Aorta (tissue), 5 donors: ENCODE results near the gene KIF7. TPM values are rescaled to one million over a fixed set of nuclear protein-coding genes. Genes with fewer than 3 reads are reported as not detected.

Experiments
- ATAC-seq: fragments of 200-7000 bp; cut with Tn5 transposase; one replicate; pipeline ENCODE4 v1.9.1; 2022; ENCODE audit warnings: moderate library complexity; ENCODE audit not compliant: low FRiP score
- DNase-seq, 2 donors: peaks; one replicate each; pipeline ENCODE4 v3.0.0-alpha.2; 2020
- H3K27ac ChIP-seq, 2 donors: one replicate each; pipeline ENCODE4 v1.5.1; 2013; ENCODE audit warnings: low read length in 2 of 2, mild to moderate bottlenecking in 2 of 2, moderate library complexity in 2 of 2, control low read depth in 1 of 2, inconsistent platforms in 1 of 2, low read depth in 1 of 2
- H3K27me3 ChIP-seq, 2 donors: one replicate each; pipeline ENCODE4 v1.6.1; 2013; ENCODE audit warnings: control low read depth in 1 of 2, low read length in 1 of 2, mild to moderate bottlenecking in 1 of 2, moderate library complexity in 1 of 2; ENCODE audit not compliant: insufficient read depth in 2 of 2, control insufficient read depth in 1 of 2
- H3K36me3 ChIP-seq, 2 donors: one replicate each; pipeline ENCODE4 v1.6.1; 2013; ENCODE audit warnings: control low read depth in 1 of 2, low read length in 1 of 2, mild to moderate bottlenecking in 1 of 2; ENCODE audit not compliant: insufficient read depth in 2 of 2, control insufficient read depth in 1 of 2
- H3K4me1 ChIP-seq, 2 donors: one replicate each; pipeline ENCODE4 v1.6.1; 2013; ENCODE audit warnings: low read length in 2 of 2, control low read depth in 1 of 2, mild to moderate bottlenecking in 1 of 2, moderate library complexity in 1 of 2; ENCODE audit not compliant: insufficient read depth in 2 of 2, control insufficient read depth in 1 of 2
- H3K4me3 ChIP-seq, 2 donors: one replicate each; pipeline ENCODE4 v1.5.1; 2013; ENCODE audit warnings: low read length in 2 of 2, control low read depth in 1 of 2, mild to moderate bottlenecking in 1 of 2
- H3K9me3 ChIP-seq: one replicate; pipeline ENCODE4 v1.6.1; 2013; ENCODE audit warnings: mild to moderate bottlenecking, low read length; ENCODE audit not compliant: control insufficient read depth
- WGBS, 2 donors: extraction: QIAGEN DNeasy Blood & Tissue Kit; methylation state at CpG; one replicate each; pipeline ENCODE4 v1.1.7; 2013; 5-methylcytosine and 5-hydroxymethylcytosine counted together
- intact Hi-C, 2 donors: fragments of 100-400 bp; cut with DNase I; formaldehyde crosslinking; loops; one replicate each; pipeline versions ENCODE4 v1.14.2 to v1.15.0; 2022
- polyA plus RNA-seq, 2 donors: library from polyadenylated mRNA; stranded (reverse); fragments of 200-250 nt; gene quantifications; one replicate each; pipeline ENCODE4 v1.2.3, GENCODE V29; 2013
- total RNA-seq, 2 donors: library from RNA; stranded (reverse); fragmentation: NEBNext Ultra II Directional; extraction: Animal tissue kit (Norgen Biotek cat#: 25700); gene quantifications; one replicate each; pipeline ENCODE4 v1.2.1, GENCODE V29; 2021
- donor health status: healthy with polysubstance abuse.
- donor health status: Bipolar disorder and iron deficiency.
- donor health status: DM: no; HTN: no; CAD: no.
- donor health status: DM: no; HTN: no; CAD: no.
- donor health status: DM: yes; HTN: yes; CAD: no.

The KIF7 gene
- total and polyA plus RNA-seq, 4 donors, result 3.1 to 17.5 (median 16.3) TPM

- intact Hi-C loops, result no loop called here
- Histone ChIP-seq H3K4me3 (no peak overlapping the region), H3K4me1 (no peaks in the 10 kb centered on the region), H3K27ac (no peak overlapping the region), H3K27me3 (no peaks in the 10 kb centered on the region), H3K36me3 (peaks cover 3 to 16% of the 10 kb centered on the region in 2 donors), H3K9me3 (no peaks in the 10 kb centered on the region)
- ATAC-seq, result no peak
- DNase-seq, result no peak
- WGBS, 2 donors, result 96 to 97% methylated on average over 18 of the region's 18 CpGs
These were observed 22.5 kb downstream of the KIF7 start for GRCh38 chr15:89632563-89633430.

DNA sequence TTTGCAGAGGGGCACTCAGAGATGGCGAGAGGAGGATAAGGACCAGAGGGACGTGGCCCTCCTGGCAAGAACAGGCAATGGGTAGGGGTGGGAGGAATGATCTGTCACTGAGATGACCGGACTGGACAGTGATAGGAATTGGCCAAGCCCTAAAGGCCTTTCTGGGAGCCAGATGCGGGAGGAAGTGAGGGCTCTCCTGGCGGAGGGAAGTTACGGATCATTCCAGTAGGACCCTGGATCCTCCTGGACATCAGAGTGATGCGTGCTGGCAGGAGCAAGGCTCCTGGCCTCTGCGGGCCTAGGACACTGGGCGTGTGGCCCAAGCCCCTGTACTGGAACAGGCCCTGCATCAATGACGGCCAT lies 23.4 kb downstream of the KIF7 start:
- 85 to 89% methylated on average over 10 of the region's 10 CpGs for WGBS, 2 donors
- no peak for DNase-seq
- Histone ChIP-seq H3K27ac (no peak overlapping the region), H3K4me3 (no peak overlapping the region), H3K9me3 (no peaks in the 10 kb centered on the region), H3K4me1 (no peaks in the 10 kb centered on the region), H3K27me3 (no peaks in the 10 kb centered on the region), H3K36me3 (peaks cover 3 to 16% of the 10 kb centered on the region in 2 donors)
- no peak for ATAC-seq
- intact Hi-C loops, result no loop called here

GRCh38 chr15:89630974-89631901 lies 24.0 kb downstream of the KIF7 start:
- no peak for ATAC-seq
- no peaks in the 10 kb centered on the region for H3K27me3 ChIP-seq
- intact Hi-C loops, result no loop called here
- H3K27ac ChIP-seq, result no peak overlapping the region
- no peaks in the 10 kb centered on the region for H3K9me3 ChIP-seq
- WGBS, 2 donors, result 92 to 93% methylated on average over 26 to 30 of the region's 30 CpGs
- H3K4me3 ChIP-seq, result no peak overlapping the region
- DNase-seq, result peak in 1 of 2 donors; percentile 21
- H3K36me3 ChIP-seq, result peaks cover 3 to 16% of the 10 kb centered on the region in 2 donors
- H3K4me1 ChIP-seq, result no peaks in the 10 kb centered on the region

GRCh38 chr15:89630260-89630659 lies 25.0 kb downstream of the KIF7 start:
- DNase-seq, result no peak
- intact Hi-C loops, result no loop called here
- H3K27ac ChIP-seq, result no peak overlapping the region
- H3K27me3 ChIP-seq, result no peaks in the 10 kb centered on the region
- WGBS, 2 donors, result 91 to 93% methylated on average over 14 of the region's 14 CpGs
- H3K9me3 ChIP-seq, result no peaks in the 10 kb centered on the region
- H3K4me3 ChIP-seq, result no peak overlapping the region
- H3K36me3 ChIP-seq, result peaks cover 3 to 16% of the 10 kb centered on the region in 2 donors
- ATAC-seq, result no peak
- H3K4me1 ChIP-seq, result no peaks in the 10 kb centered on the region

GRCh38 chr15:89629829-89630228 lies 25.4 kb downstream of the KIF7 start:
- Histone ChIP-seq H3K4me3 (no peak overlapping the region), H3K27me3 (no peaks in the 10 kb centered on the region), H3K4me1 (no peaks in the 10 kb centered on the region), H3K9me3 (no peaks in the 10 kb centered on the region), H3K36me3 (peaks cover 3 to 16% of the 10 kb centered on the region in 2 donors), H3K27ac (no peak overlapping the region)
- intact Hi-C loops, result no loop called here
- ATAC-seq (no peak), DNase-seq (no peak)
- WGBS, 2 donors, result 96 to 98% methylated on average over 5 of the region's 5 CpGs

DNA sequence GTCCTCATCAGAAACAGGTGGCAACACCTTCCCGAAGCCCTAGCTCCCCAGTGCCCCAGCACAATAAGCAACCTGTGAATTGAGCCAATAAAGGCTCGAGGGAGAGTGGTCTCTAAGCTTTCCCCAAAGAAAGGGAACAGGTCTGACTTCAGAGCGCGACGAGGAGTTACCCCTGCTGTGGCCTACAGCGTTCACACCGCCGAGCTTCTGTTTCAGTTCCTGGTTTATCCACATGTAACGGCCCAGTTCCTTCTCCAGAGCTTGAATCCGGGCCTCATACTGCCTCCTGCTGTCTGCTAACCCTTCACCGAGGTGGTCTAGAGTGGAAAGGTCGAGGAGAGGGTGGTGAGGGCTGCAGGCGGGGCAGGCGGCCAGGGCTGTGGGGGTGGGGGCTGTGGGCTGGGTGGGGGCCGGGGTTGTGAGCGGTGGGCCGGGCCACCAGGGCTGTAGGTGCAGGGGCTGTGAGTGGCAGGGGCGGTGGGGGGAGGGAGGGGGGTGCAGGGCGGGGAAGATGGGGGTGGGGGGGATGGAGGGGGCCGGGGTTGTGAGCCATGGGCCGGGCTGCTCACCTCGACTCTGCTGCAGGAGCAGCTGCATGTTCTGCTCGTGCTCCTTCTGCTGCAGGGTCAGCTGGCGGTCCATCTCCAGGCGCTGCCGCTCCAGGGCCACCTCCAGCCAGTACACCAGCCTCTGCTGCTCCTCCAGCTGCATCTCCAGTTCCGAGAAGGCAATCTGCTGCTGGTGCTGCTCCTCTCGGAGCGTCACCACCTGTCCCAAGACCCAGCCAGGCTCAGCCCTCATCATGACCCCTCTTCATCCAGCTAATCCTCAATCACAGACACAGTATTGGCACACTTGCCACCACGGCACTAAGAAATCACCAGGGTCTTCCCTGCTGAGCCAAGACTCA lies 26.2 kb downstream of the KIF7 start:
- Histone ChIP-seq H3K27me3 (no peaks in the 10 kb centered on the region), H3K4me1 (no peaks in the 10 kb centered on the region), H3K36me3 (peaks cover 3 to 16% of the 10 kb centered on the region in 2 donors), H3K4me3 (no peak overlapping the region), H3K27ac (no peak overlapping the region), H3K9me3 (no peaks in the 10 kb centered on the region)
- ATAC-seq (no peak), DNase-seq (peak in 1 of 2 donors; percentile 21)
- WGBS, 2 donors, result 92 to 93% methylated on average over 21 to 30 of the region's 30 CpGs
- intact Hi-C loops, result no loop called here

GRCh38 chr15:89628301-89628700 lies 27.0 kb downstream of the KIF7 start:
- DNase-seq, result no peak

More at GRCh38 chr15:89628301-89628700, 27.0 kb downstream of the KIF7 start:
- H3K4me3 ChIP-seq, result no peak overlapping the region
- H3K4me1 ChIP-seq, result peaks cover 0 to 4% of the 10 kb centered on the region in 2 donors
- H3K9me3 ChIP-seq, result no peaks in the 10 kb centered on the region
- intact Hi-C loops, result no loop called here
- H3K27me3 ChIP-seq, result no peaks in the 10 kb centered on the region
- H3K36me3 ChIP-seq, result peaks cover 3 to 14% of the 10 kb centered on the region in 2 donors
- 75 to 77% methylated on average over 21 of the region's 21 CpGs for WGBS, 2 donors
- ATAC-seq, result no peak
- no peak overlapping the region for H3K27ac ChIP-seq
